HepG2 (cell line): ENCODE measurements around the gene DLAT. TPM values are rescaled to one million over a fixed set of nuclear protein-coding genes. Genes with fewer than 3 reads are reported as not detected.
A peak's percentile ranks its signal among the peaks of the same experiment; 100 is the strongest.

Experiments used
- ETV5 ChIP-seq: IDR thresholded peaks from 2 replicates; pipeline ENCODE4 v1.6.1; 2018; ENCODE audit warnings: missing biosample characterization, missing genetic modification reagents, inconsistent platforms, borderline replicate concordance
- FIP1L1 ChIP-seq: fragments of 200-400 bp; formaldehyde crosslinking; IDR thresholded peaks from 2 replicates; pipeline ENCODE4 v1.6.1; 2018; ENCODE audit warnings: low read depth, mild to moderate bottlenecking, low read length, moderate library complexity, borderline replicate concordance; ENCODE audit not compliant: insufficient read depth
- SALL2 ChIP-seq: sonication (generic); formaldehyde crosslinking; IDR thresholded peaks from 2 replicates; pipeline ENCODE4 v1.8.1; 2023; ENCODE audit warnings: mild to moderate bottlenecking, missing genetic modification reagents, inconsistent platforms
- SMAD3 ChIP-seq: sonication (generic); formaldehyde crosslinking; IDR thresholded peaks from 2 replicates; pipeline ENCODE4 v1.4.0; 2020; ENCODE audit warnings: missing genetic modification reagents
- ZBTB42 ChIP-seq: sonication (generic); formaldehyde crosslinking; IDR thresholded peaks from 2 replicates; pipeline ENCODE4 v1.5.0; 2020; ENCODE audit warnings: mild to moderate bottlenecking, missing genetic modification reagents
- ZKSCAN1 ChIP-seq: fragments of 150-350 bp; IDR thresholded peaks from 2 replicates; pipeline ENCODE4 v1.6.1; 2014; ENCODE audit warnings: low read length
- ZNF235 ChIP-seq: sonication (generic); formaldehyde crosslinking; IDR thresholded peaks from 2 replicates; pipeline ENCODE4 v1.8.1; 2023; ENCODE audit warnings: mild to moderate bottlenecking, missing genetic modification reagents, borderline replicate concordance
- ZNF264 ChIP-seq: sonication (generic); formaldehyde crosslinking; IDR thresholded peaks from 2 replicates; pipeline ENCODE4 v1.4.0; 2020; ENCODE audit warnings: missing genetic modification reagents
- ZNF333 ChIP-seq: sonication (generic); formaldehyde crosslinking; IDR thresholded peaks from 2 replicates; pipeline ENCODE4 v1.4.0; 2020; ENCODE audit warnings: mild to moderate bottlenecking, missing genetic modification reagents, borderline replicate concordance
- ZNF572 ChIP-seq: sonication (generic); formaldehyde crosslinking; IDR thresholded peaks from 2 replicates; pipeline ENCODE4 v1.5.1; 2020; ENCODE audit warnings: mild to moderate bottlenecking, missing genetic modification reagents
- ZSCAN25 ChIP-seq: sonication (generic); formaldehyde crosslinking; IDR thresholded peaks from 2 replicates; pipeline ENCODE4 v1.8.0; 2022; ENCODE audit warnings: mild to moderate bottlenecking, missing genetic modification reagents
- polyA plus RNA-seq, 8 experiments: library from polyadenylated mRNA; depleted of rRNA in 3 of 8; stranded (reverse) in 7 of 8; unstranded in 1 of 8; fragments of >200 nt; fragmentation: Illumina TruSeq in 4 of 8; extraction: Trizol in 4 of 8; gene quantifications; 2 replicates each; pipeline versions ENCODE4 v1.2.1 to v1.2.3, GENCODE V29; 2011 to 2016; ENCODE audit warnings: low read depth in 4 of 8, missing spikeins in 1 of 8, mixed read lengths in 1 of 8; ENCODE audit not compliant: insufficient read depth in 1 of 8
- total RNA-seq, 5 experiments: library from RNA; depleted of rRNA; stranded (reverse); fragments of >200 nt; fragmentation: Illumina TruSeq; extraction: Trizol; gene quantifications; 2 replicates each; pipeline ENCODE4 v1.2.3, GENCODE V29; 2016; ENCODE audit warnings: low read depth in 1 of 5
- TF ChIP-seq, protein P1 (sequence below), 2 experiments: IDR thresholded peaks; 2 replicates each; pipeline ENCODE4 v1.6.1; 2011 to 2012; ENCODE audit warnings: low read length in 2 of 2, borderline replicate concordance in 1 of 2, low read depth in 1 of 2, mild to moderate bottlenecking in 1 of 2, moderate library complexity in 1 of 2
- TF ChIP-seq, protein P2 (sequence below), 2 experiments: sonication (generic) in 1 of 2; formaldehyde crosslinking in 1 of 2; IDR thresholded peaks; 2 replicates each; pipeline versions ENCODE4 v1.6.1 to v1.9.0; 2014 to 2022; ENCODE audit warnings: antibody characterized with exemption in 1 of 2, borderline replicate concordance in 1 of 2, inconsistent platforms in 1 of 2, low read depth in 1 of 2, missing genetic modification reagents in 1 of 2
- TF ChIP-seq, protein P3 (sequence below): sonication (generic); formaldehyde crosslinking; IDR thresholded peaks from 2 replicates; pipeline ENCODE4 v1.8.1; 2022; ENCODE audit warnings: low read depth, mild to moderate bottlenecking, missing genetic modification reagents
- TF ChIP-seq, protein P4 (sequence below): sonication (generic); formaldehyde crosslinking; IDR thresholded peaks from 2 replicates; pipeline ENCODE4 v1.8.1; 2023; ENCODE audit warnings: mild to moderate bottlenecking, missing genetic modification reagents, borderline replicate concordance

Gene DLAT
- total and polyA plus RNA-seq, 2 of the 13 experiments (the other 11 are each of a cell fraction or from before 2014, with no cell fraction given), result 26.4 to 62.2 TPM

DNA sequence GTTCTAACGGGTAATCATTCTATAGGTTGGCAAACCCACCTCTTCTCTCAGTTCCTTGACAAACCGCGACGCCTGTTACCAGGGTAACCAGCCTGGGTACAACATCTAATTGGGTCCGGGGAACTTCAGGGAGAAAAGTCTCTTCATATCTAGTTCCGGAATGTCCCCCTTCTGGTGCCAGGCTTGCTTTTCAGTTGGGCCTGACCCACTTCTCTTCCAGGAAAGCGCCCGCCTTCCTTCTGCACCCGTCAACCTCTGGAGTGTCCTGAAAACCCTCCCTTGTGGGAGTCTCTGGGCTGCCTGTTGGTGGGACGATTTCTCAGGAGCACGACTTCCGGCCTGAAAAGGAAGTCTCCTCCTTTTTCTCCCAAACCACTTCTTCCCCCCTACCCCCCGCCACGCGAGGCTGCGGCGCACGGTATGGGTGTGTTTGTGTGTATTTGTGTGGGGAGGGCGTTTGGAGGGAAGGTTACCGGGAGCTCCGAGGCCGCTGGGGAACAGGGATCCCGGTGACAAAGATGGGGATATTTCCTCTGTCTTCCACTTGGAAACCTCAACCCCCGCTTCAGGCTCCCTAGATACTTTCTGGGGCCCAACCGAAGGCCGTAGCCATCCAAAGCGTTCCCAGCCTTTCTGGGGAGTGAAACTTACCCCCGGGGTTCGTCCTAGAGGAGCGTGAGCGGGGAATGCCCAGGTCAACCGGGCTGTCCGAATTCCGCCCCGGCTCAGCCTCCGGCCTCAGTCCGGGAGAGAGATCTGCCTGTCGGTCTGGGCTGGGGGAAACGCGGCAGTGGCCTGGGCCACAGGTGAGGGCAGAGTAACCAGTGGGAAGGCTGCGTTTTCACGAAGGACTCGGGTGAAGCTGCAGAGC, 49.0 kb downstream of the DLAT start, which contains the start of the genes NKAPD1 and PIH1D2 (continued):
- TF ChIP-seq, protein P1, sequence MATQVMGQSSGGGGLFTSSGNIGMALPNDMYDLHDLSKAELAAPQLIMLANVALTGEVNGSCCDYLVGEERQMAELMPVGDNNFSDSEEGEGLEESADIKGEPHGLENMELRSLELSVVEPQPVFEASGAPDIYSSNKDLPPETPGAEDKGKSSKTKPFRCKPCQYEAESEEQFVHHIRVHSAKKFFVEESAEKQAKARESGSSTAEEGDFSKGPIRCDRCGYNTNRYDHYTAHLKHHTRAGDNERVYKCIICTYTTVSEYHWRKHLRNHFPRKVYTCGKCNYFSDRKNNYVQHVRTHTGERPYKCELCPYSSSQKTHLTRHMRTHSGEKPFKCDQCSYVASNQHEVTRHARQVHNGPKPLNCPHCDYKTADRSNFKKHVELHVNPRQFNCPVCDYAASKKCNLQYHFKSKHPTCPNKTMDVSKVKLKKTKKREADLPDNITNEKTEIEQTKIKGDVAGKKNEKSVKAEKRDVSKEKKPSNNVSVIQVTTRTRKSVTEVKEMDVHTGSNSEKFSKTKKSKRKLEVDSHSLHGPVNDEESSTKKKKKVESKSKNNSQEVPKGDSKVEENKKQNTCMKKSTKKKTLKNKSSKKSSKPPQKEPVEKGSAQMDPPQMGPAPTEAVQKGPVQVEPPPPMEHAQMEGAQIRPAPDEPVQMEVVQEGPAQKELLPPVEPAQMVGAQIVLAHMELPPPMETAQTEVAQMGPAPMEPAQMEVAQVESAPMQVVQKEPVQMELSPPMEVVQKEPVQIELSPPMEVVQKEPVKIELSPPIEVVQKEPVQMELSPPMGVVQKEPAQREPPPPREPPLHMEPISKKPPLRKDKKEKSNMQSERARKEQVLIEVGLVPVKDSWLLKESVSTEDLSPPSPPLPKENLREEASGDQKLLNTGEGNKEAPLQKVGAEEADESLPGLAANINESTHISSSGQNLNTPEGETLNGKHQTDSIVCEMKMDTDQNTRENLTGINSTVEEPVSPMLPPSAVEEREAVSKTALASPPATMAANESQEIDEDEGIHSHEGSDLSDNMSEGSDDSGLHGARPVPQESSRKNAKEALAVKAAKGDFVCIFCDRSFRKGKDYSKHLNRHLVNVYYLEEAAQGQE (IDR thresholded peaks at IDR 0.05; ENCODE audit: borderline replicate concordance in 1 of 2, low read depth in 1 of 2, low read length in 2 of 2), result no peak
- TF ChIP-seq SMAD3 (CRISPR knock-in tag) (no peak), ZNF572 (CRISPR knock-in tag) (no peak), ZNF235 (CRISPR knock-in tag) (no peak), ETV5 (CRISPR knock-in tag) (no peak; the same call in 1 of the 2 replicates), SALL2 (CRISPR knock-in tag) (no peak), ZBTB42 (CRISPR knock-in tag) (no peak), ZSCAN25 (peak; percentile 48; the same call in 1 of the 2 replicates), FIP1L1 (no peak), ZKSCAN1 (no peak), ZNF264 (CRISPR knock-in tag) (no peak), ZNF333 (CRISPR knock-in tag) (no peak)
- TF ChIP-seq, protein P2, sequence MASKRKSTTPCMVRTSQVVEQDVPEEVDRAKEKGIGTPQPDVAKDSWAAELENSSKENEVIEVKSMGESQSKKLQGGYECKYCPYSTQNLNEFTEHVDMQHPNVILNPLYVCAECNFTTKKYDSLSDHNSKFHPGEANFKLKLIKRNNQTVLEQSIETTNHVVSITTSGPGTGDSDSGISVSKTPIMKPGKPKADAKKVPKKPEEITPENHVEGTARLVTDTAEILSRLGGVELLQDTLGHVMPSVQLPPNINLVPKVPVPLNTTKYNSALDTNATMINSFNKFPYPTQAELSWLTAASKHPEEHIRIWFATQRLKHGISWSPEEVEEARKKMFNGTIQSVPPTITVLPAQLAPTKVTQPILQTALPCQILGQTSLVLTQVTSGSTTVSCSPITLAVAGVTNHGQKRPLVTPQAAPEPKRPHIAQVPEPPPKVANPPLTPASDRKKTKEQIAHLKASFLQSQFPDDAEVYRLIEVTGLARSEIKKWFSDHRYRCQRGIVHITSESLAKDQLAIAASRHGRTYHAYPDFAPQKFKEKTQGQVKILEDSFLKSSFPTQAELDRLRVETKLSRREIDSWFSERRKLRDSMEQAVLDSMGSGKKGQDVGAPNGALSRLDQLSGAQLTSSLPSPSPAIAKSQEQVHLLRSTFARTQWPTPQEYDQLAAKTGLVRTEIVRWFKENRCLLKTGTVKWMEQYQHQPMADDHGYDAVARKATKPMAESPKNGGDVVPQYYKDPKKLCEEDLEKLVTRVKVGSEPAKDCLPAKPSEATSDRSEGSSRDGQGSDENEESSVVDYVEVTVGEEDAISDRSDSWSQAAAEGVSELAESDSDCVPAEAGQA (IDR thresholded peaks at IDR 0.05; ENCODE audit: low read depth), result peak; percentile 64; the same call in 1 of the 2 replicates
- TF ChIP-seq, protein P2 (CRISPR knock-in tag; IDR thresholded peaks at IDR 0.05; ENCODE audit: borderline replicate concordance), result no peak
- TF ChIP-seq, protein P3, sequence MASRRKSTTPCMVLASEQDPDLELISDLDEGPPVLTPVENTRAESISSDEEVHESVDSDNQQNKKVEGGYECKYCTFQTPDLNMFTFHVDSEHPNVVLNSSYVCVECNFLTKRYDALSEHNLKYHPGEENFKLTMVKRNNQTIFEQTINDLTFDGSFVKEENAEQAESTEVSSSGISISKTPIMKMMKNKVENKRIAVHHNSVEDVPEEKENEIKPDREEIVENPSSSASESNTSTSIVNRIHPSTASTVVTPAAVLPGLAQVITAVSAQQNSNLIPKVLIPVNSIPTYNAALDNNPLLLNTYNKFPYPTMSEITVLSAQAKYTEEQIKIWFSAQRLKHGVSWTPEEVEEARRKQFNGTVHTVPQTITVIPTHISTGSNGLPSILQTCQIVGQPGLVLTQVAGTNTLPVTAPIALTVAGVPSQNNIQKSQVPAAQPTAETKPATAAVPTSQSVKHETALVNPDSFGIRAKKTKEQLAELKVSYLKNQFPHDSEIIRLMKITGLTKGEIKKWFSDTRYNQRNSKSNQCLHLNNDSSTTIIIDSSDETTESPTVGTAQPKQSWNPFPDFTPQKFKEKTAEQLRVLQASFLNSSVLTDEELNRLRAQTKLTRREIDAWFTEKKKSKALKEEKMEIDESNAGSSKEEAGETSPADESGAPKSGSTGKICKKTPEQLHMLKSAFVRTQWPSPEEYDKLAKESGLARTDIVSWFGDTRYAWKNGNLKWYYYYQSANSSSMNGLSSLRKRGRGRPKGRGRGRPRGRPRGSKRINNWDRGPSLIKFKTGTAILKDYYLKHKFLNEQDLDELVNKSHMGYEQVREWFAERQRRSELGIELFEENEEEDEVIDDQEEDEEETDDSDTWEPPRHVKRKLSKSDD, result no peak
- TF ChIP-seq, protein P4, sequence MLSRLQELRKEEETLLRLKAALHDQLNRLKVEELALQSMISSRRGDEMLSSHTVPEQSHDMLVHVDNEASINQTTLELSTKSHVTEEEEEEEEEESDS (CRISPR knock-in tag), result no peak
